Measurements from ENCODE around the gene KNG1.

KNG1 gene

DNA sequence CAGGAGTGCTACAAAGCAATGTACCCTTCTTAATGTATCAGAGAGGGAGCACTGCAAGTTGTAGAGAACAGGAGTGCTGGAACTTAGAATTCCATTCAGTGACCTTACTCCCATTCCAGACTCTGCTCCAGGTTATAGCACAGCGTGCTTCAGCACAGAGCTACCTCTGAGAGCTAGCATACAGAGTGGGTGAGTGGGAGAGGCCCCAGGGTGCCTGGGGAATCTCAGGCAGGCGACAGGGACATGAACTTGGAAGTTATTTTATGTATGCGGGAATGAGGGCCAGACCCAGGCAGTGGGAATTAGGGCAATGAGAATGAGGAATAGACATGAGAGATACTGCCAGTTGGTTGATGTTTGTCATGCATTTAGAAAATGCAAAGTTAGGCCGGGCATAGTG lies 3.7 kb upstream of the KNG1 start:
- no peak for DNase-seq

DNA sequence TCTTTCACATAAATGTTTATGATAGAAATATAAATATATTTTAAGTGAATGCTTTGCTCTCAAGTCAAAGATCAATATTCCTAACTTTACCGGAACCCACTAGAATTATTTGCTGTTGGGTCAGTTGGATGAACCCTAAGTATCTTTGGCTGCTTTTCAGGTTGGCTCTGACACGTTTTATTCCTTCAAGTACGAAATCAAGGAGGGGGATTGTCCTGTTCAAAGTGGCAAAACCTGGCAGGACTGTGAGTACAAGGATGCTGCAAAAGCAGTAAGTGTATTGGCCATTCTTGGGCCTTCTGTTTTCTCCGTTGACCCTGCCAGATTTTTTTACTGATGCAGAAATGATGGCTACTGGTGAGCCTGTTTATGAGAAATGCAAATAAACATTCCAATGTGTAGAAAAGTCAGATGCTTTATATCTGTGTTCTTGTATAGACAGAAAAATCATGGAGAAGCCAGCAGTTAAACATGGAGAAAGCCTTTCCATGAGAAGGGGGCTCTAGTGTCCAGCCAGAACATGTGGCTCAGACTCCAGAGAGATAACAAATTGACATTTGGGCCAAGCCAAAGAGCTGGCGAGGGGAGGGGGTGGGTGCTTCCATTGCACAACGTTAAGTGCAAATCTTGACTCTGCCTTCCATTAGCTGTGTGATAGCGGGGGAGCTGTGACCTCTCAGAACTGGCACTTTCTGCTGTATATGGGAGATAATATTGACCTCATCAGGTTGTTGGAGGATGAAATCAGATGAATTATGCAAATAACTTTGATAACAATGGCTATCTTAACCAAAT lies 3.0 kb downstream of the KNG1 start:
- DNase-seq = no peak

DNA sequence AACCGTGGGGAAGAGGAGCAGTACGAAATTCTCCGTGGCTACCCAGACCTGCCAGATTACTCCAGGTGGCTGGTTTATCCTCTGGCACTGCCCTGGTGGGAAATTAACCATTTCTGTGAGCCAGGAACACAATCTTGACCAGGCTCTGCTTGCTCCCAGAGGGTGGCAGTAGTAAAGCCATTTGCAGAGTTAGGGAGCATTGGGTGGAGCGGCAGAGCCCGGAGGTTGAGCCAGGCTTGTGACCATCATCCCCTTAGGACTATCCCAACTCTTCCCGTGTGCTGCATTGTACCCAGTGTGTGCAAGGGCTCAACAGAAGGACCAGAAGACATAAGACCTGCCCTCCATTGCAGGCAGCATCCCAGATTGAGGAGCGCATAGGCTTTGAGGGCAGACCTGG lies 5.3 kb downstream of the KNG1 start:
- DNase-seq = no peak

DNA sequence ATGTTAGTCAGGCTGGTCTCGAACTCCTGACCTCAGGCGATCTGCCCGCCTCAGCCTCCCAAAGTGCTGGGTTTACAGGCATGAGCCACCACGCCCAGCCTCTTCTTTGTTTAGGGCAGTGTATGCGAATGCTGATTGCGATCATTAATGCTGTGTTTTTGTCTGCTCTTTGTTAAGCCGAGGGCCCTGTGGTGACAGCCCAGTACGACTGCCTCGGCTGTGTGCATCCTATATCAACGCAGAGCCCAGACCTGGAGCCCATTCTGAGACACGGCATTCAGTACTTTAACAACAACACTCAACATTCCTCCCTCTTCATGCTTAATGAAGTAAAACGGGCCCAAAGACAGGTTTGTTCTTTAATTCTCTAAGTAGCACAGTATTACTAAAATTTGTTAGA lies 7.8 kb downstream of the KNG1 start:
- no peak for DNase-seq

DNA sequence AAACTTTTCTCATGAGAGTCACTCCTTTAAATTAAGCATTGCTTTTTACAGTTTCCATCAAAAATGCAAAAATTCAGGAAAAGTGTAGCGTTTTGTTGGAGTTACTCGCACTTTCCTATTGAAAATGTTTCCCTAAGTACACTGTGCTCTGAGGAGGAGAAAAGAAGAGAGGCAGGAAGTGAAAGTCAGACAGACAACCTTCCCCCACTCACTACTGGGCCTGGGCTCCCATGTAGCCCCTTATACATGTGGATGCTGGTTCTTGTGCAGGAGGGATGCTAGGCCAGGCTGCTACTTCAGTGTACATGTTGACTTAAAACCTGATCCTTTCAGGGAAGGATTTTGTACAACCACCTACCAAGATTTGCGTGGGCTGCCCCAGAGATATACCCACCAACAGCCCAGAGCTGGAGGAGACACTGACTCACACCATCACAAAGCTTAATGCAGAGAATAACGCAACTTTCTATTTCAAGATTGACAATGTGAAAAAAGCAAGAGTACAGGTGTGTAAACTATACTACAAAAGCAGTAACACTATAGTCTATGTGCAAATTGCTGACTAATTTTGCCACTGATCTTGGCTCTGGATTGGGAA lies 15.1 kb downstream of the KNG1 start:
- DNase-seq = no peak

DNA sequence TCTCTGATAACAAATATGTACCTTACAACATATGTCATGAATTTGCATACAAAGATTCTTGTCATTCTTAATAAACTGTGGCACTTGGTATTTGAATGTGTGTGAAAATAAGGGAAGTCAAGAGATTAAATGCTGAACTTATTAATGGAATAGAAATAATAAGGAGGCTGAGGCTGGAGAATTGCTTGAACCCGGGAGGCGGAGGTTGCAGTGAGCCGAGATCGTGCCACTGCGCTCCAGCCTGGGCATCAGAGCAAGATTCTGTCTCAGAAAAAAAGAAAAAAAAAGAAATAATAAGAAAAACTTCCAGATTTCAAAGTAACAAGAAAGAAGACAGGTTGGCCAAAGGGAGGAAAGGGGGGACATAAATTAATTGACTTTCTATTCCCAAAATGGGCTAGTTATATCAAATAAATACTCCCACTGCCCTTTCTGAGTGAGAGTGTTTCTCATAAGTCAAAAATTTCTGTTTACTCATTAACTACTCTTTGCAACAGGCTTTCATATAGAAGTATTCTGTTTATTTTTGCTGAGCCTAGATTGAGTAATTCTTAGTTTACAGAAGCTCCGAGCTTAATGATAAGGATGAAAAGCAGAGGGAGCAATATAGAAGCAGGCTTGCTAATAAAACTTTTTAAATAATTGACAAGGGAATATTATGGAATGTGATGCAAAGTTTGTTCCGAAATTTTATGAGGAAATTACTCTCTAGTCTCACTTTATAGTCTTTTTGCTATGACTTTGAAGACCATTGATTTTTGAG lies 25.6 kb downstream of the KNG1 start:
- DNase-seq = no peak

DNA sequence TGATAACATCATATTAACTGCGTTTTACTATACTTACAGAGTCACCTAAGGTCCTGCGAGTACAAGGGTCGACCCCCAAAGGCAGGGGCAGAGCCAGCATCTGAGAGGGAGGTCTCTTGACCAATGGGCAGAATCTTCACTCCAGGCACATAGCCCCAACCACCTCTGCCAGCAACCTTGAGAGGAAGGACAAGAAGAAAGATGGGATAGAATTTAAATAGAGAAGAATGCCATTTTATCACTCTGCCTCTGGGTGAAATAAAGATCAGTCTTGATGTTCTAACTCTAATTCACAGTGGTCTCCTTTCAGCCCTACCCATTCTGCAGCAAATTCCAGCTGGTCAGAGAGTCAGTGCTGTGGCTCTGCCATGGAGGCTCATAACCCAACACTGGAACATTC lies 26.5 kb downstream of the KNG1 start:
- no peak for DNase-seq

DNA sequence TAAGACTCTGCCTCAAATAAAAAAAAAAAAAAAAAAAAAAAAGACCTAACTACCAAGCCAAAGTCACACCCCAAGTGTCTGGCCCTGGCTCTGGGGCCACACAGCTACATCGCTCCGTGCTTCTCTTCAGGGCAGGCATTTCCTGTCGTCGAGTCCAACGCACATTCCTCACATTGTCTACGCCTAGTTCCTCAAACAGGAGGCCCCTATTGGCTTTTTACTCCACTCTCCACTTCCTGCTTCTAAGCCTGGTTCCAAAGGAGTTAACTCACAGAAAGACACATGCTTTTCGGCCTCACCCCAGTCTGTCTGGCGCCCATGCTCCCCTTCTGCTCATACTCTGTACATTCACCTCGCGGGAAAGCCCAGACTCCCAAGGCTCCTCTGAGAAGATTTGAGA lies 28.8 kb downstream of the KNG1 start:
- DNase-seq = peak; percentile 3

DNA sequence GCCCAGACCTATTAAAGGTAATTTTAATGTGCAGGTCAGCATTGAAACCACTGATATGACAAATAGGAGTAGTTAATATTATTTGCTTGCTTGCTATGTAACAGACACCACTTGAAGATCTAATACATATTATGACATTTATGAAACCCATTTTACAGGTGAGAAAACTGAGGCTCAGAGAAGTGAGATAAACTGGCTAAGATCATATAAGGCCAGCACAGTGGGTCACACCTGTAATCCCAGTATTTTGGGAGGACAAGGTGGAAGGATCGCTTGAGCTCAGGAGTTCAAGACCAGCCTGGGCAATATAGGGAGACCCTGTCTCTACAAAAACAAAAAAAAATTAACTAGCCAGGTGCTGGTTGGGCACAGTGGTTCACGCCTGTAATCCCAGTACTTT lies 33.2 kb downstream of the KNG1 start:
- no peak for DNase-seq

DNA sequence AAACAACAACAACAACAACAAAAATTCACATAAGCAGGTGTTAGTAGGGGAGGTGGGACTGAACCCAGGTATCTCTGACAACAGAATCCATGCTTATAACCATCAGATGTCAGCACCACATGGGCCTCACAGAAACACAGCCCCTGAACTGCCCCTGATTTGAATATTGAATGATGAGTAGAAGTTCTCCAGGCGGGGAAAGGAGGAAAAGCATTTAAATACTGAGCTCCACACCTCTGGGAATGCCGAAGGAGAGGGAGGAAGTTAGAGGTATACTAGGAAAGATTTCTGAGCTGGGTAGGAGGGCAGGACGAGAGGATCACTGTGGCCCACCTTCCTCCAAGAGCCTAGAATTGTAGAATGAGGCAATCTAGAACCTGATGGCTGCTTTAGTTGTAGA lies 34.3 kb downstream of the KNG1 start:
- DNase-seq = no peak

DNA sequence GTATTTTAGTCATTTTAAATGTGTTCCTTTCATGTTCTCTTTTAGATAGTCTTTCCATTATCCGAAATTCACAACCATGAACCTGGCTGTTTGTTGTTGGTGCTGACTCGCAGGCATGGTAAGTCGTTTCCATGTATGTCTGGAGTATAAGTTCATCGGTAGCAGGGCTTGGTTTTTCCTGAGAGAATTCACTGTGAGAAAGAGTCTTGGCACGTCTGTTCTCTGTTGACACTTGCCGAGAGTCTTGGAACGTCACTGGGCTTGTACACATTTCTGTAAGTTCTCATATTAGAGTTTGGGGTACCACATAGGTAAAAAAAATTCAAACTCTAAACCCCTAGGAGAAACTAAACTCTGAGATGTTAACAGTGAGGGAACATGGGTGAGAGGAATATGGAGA lies 36.8 kb downstream of the KNG1 start:
- no peak for DNase-seq

DNA sequence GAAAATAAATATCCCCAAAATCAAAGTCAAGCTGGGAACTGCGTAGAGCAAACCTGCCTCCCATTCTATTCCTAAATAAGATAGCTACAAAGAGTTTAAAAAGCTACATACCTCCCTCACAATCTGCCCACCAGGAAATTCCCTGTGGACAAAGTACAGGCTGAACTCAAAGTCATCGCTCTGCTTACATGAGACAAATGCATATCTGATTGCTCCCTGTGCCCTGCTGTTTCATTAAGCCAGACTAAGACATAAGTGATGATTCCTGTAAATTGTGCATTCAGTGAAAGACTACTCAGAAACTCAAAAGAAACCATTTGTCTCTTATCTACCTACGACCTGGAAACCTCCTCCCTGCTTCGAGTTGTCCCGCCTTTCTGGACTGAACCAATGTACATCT lies 37.7 kb downstream of the KNG1 start:
- DNase-seq = no peak

DNA sequence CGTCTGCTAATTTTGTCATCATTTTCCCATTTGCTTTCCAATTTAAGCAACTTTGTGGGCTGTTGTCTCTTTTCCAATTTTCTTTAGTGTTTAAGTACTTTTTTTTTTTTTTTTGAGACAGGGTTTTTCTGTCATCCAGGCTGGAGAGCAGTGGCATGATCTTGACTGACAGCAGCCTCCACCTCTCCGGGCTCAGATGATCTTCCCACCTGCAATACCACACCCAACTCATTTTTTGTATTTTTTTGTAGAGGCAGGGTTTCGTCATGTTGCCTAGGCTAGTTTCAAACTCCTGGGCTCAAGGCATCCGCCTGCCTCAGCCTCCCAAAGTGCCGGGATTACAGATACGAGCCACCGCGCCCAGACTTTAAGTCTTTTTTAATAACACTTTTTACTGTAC lies 40.1 kb downstream of the KNG1 start:
- no peak for DNase-seq

DNA sequence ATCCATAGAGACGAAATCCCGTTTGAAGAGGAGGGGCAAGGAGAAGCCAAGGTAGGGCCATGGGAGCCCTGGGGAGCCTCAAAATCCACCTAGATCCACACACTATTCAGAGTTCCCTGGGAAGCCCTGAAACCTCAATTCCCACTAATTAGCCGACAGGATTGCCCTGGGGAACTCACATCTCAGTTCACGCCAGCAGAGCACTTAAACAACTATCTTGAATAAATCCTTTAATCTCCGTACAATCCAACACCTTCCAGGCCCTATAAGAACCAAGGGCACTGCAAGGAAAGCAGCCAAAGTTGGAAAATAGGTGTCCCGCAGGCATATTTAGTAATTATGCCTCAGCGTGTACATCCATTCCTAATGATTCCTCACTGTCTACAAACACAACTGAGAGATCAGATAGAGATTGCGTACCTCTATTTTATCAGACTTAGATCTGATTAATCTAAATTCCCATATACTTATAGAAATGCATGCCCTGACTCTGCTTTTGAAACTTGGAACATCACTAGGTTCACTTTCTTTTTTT lies 40.6 kb downstream of the KNG1 start:
- DNase-seq = no peak

DNA sequence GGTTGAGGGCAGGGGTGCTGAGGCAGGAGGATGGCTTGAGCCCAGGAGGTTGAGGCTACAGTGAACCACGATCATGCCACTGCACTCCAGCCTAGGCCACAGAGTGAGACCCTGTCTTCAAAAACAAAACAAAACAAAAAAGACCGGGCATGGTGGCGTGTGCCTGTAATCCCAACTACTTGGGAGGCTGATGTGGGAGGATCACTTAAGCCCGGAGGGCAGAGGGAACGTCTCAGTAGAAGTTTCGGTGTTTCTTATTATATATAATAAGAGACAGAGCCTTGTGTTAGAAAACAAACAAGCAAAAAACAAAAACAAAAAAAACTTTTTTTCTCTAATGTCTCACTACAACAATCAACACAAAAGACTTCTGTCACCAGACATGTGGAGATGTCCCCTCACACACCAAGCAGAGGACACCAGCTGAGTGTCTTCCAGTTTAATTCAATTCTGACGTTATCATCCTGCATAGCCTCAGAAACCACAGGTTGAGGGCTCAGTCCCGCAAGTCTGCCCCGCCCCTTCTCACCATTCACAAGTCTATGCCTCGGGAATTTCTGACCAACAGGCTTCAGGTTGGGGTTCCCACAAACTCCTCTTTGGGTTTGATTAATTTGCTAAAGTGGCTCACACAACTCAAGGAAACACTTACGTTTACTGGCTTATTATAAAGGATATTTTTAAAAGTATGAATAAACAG lies 42.2 kb downstream of the KNG1 start:
- no peak for DNase-seq

DNA sequence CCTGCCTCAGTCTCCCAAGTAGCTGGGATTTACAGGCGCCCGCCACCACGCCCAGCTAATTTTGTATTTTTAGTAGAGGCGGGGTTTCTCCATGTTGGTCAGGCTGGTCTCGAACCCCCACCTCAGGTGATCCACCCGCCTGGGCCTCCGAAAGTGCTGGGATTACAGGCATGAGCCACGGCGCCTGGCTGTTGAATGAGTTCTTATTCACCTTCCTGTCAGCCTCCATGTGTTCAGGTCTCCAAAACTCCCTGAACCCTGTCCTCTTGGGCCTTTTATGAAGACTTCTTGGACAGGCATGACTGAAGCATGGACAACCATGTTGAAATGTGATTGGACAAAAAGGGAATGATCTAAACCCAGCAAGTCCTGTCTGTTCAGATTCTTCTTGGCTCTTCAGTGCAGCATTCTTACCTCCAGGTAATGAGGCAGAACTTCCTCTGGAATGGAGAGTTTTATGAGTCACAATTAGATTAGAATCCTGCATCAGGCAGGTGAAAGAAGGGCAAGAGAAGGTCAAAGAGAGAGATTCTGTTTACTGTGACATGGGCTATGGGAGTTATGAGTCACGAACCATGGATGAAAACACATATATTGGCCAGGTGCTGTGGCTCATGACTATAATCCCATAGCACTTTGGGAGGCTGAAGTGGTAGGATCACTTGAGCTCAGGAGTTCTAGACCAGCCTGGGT lies 43.1 kb downstream of the KNG1 start:
- no peak for DNase-seq

DNA sequence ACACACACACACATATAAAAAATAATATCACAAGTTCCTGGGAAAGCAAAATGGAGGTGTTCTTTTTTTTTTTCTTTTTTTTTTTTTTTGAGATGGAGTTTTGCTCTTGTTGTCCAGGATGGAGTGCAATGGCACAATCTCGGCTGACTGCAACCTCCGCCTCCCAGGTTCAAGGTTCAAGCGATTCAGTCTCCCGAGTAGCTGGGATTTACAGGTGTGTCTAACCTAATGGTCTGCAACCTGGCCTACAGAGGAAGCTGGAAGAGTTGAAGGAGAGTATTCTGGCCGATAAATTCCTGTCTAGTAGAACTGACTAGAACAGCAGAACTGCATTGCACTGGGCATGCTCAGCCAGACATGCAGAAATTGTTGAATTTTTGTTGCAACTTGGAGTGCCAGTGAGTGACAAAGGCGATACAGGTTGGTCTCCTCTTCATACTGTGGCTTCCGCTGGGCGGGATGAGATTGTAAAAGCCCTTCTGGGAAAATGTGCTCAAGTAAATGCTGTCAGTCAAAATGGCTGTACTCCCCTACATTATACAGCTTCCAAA lies 43.8 kb downstream of the KNG1 start:
- DNase-seq = no peak

DNA sequence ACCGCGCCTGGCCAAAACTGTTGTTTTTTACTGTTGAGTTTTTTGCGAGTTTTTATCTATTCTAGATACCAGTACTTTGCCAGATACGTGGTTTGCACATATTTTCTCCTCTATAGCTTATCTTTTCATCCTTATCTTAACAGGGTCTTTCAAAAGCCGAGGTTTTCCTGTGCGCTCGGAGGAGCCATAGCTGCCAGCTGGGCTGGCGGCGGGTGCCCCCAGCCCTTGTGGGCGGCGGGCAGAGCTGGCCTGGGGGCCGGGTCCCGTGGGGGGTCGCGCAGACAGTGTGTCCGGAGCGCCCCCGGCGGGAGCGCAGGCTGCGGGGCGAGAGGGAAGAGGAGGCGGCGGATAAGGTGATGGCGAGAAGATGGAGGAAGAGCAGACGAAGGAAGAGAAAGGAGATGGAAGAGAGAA lies 55.1 kb downstream of the KNG1 start:
- no peak for DNase-seq

DNA sequence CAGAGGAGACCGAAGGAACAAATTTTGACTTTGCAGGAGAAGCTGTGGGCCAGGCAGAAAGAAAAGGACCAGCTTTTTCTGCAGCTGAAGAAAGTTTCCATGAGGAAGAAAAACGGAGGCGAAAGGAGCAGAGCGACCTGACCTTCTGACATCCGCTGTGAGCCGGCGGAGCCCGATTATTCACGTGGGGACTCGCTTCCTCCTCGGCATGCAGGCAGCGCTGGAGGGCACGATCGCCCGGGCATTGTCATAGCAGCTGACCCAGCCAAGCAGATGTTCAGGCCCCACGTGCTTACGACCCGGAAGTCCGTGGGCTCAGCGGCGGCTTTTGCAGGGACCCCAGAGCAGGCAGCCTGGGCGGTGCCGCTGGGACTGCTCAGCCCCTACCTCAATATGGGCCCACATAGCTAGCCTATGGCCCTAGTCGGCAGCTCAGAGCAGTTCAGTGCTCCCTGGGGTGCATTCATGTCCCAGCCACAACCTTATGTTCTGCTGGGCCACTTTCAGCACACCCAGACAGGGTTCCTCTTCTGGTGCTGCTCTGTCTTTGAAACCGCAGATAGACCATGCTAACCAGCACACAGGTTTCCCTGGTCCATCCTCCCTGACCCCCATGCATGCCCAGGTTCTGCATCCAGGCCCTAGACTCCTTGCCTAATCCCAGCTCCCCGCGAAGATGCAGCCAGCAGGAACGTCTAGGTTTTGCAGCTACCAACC lies 55.7 kb downstream of the KNG1 start:
- peak; percentile 60 for DNase-seq

DNA sequence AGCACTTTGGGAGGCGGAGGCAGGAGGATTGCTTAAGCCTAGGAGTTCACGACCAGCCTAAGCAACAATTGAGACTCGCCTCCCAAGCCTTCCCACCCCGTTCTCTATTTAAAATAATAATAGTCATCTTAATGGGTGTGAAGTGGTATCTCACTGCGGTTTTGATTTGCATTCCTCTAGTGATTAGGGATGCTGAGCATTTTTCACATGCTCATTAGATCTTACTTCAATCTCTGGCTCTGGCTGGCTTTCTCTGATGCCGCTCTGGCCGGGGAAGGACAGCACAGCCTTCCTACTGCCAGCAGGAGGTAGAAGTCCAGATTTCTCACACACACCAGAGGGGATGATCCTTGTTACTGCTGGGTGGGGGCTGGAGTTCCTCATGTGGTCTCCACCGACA lies 58.8 kb downstream of the KNG1 start:
- DNase-seq = no peak

DNA sequence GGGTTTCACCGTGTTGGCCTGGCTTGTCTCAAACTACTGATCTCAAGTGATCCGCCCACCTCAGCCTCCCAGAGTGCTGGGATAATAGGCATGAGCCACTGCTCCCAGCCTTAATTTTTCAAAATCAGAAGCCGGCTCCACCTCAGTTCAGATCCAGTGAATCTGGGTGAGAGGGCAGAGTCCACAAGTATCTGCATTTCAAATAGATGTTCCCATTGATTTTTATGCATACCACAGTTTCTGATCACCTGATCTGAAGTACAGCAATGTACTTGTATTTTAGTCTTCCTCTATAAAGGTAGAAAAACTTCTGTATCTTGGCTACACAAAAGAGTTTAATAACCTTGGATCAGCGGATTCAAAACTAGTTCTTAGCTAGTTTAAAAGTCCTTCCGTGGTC lies 62.0 kb downstream of the KNG1 start:
- no peak for DNase-seq

Measured in midbrain (tissue), 1 donor.